ENCODE results near the gene MOB1B. TPM values are rescaled to one million over a fixed set of nuclear protein-coding genes. Genes with fewer than 3 reads are reported as not detected.
A peak's percentile ranks its signal among the peaks of the same experiment; 100 is the strongest.

The MOB1B gene
- total and polyA plus RNA-seq, 2 of the 13 experiments (the other 11 are each of a cell fraction or from before 2014, with no cell fraction given), result 3.9 to 4.0 TPM

- TF ChIP-seq CENPT (CRISPR knock-in tag; IDR thresholded peaks at IDR 0.05; ENCODE audit: low read depth) (no peak), ZNF605 (CRISPR knock-in tag; IDR thresholded peaks at IDR 0.05) (no peak), FOXA1 (IDR thresholded peaks at IDR 0.05) (no peak), FOXA1 (CRISPR knock-in tag; IDR thresholded peaks at IDR 0.05) (no peak), GPBP1L1 (CRISPR knock-in tag; IDR thresholded peaks at IDR 0.05) (no peak), TERF1 (CRISPR knock-in tag; IDR thresholded peaks at IDR 0.05) (no peak), DPF2 (CRISPR knock-in tag; IDR thresholded peaks at IDR 0.05; ENCODE audit: borderline replicate concordance, low read depth) (no peak), ZBTB49 (CRISPR knock-in tag; IDR thresholded peaks at IDR 0.05; ENCODE audit: borderline replicate concordance) (no peak), ZBTB1 (CRISPR knock-in tag; IDR thresholded peaks at IDR 0.05; ENCODE audit: borderline replicate concordance) (no peak), MXD1 (CRISPR knock-in tag; IDR thresholded peaks at IDR 0.05) (peak; percentile 63), EED (CRISPR knock-in tag; IDR thresholded peaks at IDR 0.05) (no peak), ZFP36L2 (CRISPR knock-in tag; IDR thresholded peaks at IDR 0.05) (no peak), ISX (CRISPR knock-in tag; conservative IDR thresholded peaks at IDR 0.05) (no peak), GABPB1 (CRISPR knock-in tag; IDR thresholded peaks at IDR 0.05) (peak; percentile 90), HNRNPH1 (optimal IDR thresholded peaks at IDR 0.05; ENCODE audit: low read depth, low read length) (no peak), ZNF331 (CRISPR knock-in tag; IDR thresholded peaks at IDR 0.05) (peak; percentile 47; the same call in 1 of the 2 replicates), ZNF275 (CRISPR knock-in tag; IDR thresholded peaks at IDR 0.05; ENCODE audit: borderline replicate concordance) (no peak), ZNF329 (CRISPR knock-in tag; IDR thresholded peaks at IDR 0.05; ENCODE audit: low read depth) (peak; percentile 24; the same call in 1 of the 2 replicates), MTA1 (CRISPR knock-in tag; IDR thresholded peaks at IDR 0.05; ENCODE audit: borderline replicate concordance) (peak; percentile 75)
Observed at GRCh38 chr4:70993181-70994068, 91.3 kb downstream of the MOB1B start, which contains the start of gene DCK (continued).
